ENCODE measurements around the gene MECR. TPM values are rescaled to one million over a fixed set of nuclear protein-coding genes. Genes with fewer than 3 reads are reported as not detected.

The MECR gene
- polyA plus RNA-seq, 1 experiment = 18.2 TPM

DNA sequence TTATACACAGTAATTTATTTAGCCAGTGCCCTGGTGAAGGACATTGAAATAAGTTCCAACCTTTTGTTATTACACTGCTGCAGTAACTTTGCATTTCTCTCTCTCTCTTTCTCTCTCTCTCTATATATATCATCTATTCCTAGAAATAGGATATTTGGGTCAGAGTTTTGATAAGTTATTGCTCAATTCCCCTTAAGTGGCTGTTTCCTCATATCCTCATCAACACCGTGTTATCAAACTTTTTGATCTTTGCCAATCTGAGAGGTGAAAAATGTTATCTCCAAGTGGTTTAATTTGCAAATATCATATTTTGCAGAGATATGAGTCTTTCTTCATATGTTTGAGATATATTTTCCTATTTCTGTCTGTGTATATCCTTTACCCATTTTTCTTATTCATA, 47.4 kb downstream of the MECR start:
- DNase-seq (ENCODE audit: low read depth, low spot score) = no peak
- Histone ChIP-seq H3K9me3 (ENCODE audit: control insufficient read depth, insufficient read depth, low read length) (no peaks in the 10 kb centered on the region; the same call in 1 of the 2 replicates), H3K27me3 (ENCODE audit: control insufficient read depth, insufficient read depth, low read length) (no peaks in the 10 kb centered on the region), H3K27ac (ENCODE audit: low read depth, low read length) (no peak overlapping the region), H3K4me3 (ENCODE audit: low read depth, low read length) (no peak overlapping the region)
- CTCF ChIA-PET = interaction anchor here (2.5 to 4.4 kb wide), 3 partner anchors 13 to 19 kb away, joined by 13 to 79 read pairs (median 42); no protein-coding TSS in a partner anchor
- TF ChIP-seq, protein P1, sequence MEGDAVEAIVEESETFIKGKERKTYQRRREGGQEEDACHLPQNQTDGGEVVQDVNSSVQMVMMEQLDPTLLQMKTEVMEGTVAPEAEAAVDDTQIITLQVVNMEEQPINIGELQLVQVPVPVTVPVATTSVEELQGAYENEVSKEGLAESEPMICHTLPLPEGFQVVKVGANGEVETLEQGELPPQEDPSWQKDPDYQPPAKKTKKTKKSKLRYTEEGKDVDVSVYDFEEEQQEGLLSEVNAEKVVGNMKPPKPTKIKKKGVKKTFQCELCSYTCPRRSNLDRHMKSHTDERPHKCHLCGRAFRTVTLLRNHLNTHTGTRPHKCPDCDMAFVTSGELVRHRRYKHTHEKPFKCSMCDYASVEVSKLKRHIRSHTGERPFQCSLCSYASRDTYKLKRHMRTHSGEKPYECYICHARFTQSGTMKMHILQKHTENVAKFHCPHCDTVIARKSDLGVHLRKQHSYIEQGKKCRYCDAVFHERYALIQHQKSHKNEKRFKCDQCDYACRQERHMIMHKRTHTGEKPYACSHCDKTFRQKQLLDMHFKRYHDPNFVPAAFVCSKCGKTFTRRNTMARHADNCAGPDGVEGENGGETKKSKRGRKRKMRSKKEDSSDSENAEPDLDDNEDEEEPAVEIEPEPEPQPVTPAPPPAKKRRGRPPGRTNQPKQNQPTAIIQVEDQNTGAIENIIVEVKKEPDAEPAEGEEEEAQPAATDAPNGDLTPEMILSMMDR (IDR thresholded peaks at IDR 0.05; ENCODE audit: low read depth, low read length) = no peak
- POLR2A ChIA-PET = interaction anchor here (0.7 kb wide), 1 partner anchor 307 kb away, joined by 5 read pairs; no protein-coding TSS in a partner anchor

DNA sequence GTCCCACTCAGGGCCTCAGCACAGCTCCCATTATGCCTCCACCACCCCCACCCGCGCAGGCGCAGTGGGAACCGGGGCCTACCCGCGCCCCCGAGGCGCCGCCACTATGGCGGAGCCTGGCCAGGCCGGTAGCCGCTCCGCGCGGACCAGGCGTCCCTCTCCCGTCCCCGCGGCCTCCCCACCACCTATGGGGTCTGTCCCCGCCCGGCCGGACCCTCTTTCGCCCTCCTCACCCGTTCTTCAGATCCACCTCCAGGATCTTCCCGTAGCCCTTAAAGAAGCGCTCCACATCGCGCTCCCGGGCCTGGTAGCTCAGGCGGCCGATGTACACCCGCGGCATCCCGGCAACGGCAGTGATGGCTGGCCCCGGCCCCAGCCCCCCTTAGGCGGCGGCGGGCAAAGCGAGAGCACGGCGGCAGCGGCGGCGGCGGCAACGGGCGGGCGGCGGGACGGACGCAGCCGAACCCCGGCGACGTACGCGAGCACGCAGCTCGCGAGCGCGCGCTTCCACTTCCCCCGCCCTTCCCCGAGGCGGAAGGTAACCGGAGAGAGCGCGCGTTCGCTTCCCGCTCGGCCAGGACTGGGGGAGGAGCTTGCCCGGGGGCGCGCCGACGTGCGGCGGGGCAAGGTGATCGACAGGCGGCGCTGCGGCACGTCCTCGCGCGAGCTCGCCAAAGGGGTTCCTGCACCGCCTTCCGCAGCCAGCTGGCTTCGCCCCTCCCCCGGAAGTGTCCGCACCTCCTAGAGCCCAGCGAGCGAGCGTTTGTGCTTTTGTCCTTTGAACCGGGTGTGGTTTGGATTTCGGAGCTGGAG, 49.1 kb downstream of the MECR start, which contains the start of gene SRSF4:
TSS of gene SRSF4 (minus strand) at position 488 of the 813 bp plus-strand sequence. CDS start at position 340, 148 bp downstream.
- Histone ChIP-seq H3K4me3 (ENCODE audit: low read depth, low read length) (peak within 1 kb of the TSS; percentile 89), H3K9me3 (ENCODE audit: control insufficient read depth, insufficient read depth, low read length) (no peaks in the 10 kb centered on the region; the same call in 1 of the 2 replicates), H3K27ac (ENCODE audit: low read depth, low read length) (peak within 1 kb of the TSS; percentile 98), H3K27me3 (ENCODE audit: control insufficient read depth, insufficient read depth, low read length) (no peaks in the 10 kb centered on the region)
- TF ChIP-seq, protein P1 (IDR thresholded peaks at IDR 0.05; ENCODE audit: low read depth, low read length) = peak; percentile 57
- POLR2A ChIA-PET = interaction anchor here (0.6 to 3.4 kb wide), 25 partner anchors 11 to 1537 kb away, joined by 3 to 37 read pairs (median 4); partner anchors contain the start of genes EPB41, RNU11, TAF12 and TMEM200B
- DNase-seq (ENCODE audit: low read depth, low spot score) = peak; percentile 97
- CTCF ChIA-PET = interaction anchor here (0.6 to 4.4 kb wide), 26 partner anchors 8 to 538 kb away, joined by 3 to 79 read pairs (median 4); partner anchors contain the start of genes TAF12, TMEM200B and YTHDF2

DNA sequence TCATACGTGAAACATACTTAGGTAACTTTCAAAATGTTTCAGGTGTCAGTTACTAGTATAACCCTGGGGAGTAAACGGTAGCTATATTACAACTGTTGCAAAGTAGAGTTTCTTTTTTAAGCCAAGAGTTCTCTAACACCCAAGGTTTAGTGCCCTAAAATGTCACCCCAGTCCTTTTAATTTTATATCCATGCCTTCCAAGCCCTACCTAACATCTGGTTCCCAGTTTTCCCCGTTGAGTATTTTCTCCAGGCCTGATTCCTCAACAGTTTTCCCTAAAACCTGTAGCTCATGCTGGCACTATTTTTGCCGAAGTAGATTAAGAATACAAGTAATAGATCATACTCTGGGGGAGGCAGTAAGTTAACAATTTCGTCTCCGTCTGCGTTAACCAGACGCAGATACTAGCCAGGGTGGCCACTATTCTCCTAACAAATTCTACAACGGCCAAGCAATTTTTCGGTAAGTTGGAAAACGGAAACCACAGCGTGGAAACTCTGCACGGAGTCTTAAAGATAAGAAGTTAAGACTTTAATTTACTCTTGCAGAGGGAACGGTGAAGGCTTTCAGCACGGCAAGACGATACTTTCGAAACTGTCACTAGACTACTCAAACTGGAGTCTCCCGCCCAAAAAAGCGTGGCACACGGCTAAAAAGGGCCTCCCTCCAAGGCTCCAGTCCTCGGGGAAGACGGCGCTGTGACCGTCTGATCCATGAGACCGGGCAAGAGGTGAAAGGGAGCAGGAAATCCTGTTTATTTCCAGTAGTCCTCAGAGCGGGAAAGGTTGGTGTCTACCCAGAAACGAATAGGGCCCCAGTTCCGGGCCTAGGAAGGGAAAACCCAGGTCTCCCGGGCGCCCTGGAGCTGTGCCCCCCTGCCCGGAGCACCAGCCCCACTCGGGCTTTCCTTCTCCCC, 50.0 kb downstream of the MECR start:
- Histone ChIP-seq H3K9me3 (ENCODE audit: control insufficient read depth, insufficient read depth, low read length) (no peaks in the 10 kb centered on the region; the same call in 1 of the 2 replicates), H3K4me3 (ENCODE audit: low read depth, low read length) (peak overlapping the region; percentile 89), H3K27me3 (ENCODE audit: control insufficient read depth, insufficient read depth, low read length) (no peaks in the 10 kb centered on the region), H3K27ac (ENCODE audit: low read depth, low read length) (peak overlapping the region; percentile 98)
- TF ChIP-seq, protein P1 (IDR thresholded peaks at IDR 0.05; ENCODE audit: low read depth, low read length) = no peak
- ChIA-PET POLR2A (interaction anchor here (0.6 to 3.4 kb wide), 21 partner anchors 13 to 1538 kb away, joined by 3 to 37 read pairs (median 4); partner anchors contain the start of genes RNU11, TAF12, TMEM200B and YTHDF2), CTCF (interaction anchor here (0.5 to 4.4 kb wide), 20 partner anchors 9 to 1623 kb away, joined by 3 to 79 read pairs (median 6); partner anchors contain the start of genes TAF12 and TMEM200B)
- no peak for DNase-seq (ENCODE audit: low read depth, low spot score)

DNA sequence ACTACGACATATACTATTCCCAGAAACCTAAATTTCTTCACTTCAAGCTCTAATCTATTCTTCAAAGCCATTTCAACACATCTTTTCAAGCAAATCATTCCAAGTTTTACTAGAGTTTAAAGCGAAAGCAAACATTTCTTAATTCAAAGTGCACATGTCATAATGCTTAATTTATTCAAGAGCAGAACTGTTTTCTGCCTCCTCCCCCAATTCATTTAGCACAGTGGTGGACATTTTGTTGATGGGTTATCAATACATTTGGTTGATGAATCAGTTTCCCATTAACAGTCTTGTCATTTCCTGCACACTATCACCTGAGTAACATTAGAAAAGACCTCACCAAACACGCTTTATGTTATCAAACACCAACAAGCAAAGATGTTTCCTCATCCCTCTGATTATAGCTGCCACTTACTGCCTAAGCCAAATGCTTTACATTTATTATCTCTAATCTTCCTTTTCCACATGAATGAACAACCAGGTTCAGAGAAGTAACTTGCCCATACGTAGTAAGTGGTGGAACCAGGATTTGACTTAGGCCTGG, 51.0 kb downstream of the MECR start:
- ChIA-PET POLR2A (interaction anchor here (0.7 to 3.4 kb wide), 2 partner anchors 12 to 55 kb away, joined by 3 to 23 read pairs; partner anchors contain the start of gene TMEM200B), CTCF (interaction anchor here (2.1 to 4.4 kb wide), 4 partner anchors 18 to 303 kb away, joined by 4 to 79 read pairs (median 9); partner anchors contain the start of gene TMEM200B)
- no peaks in the 10 kb centered on the region; the same call in 1 of the 2 replicates for H3K9me3 ChIP-seq (ENCODE audit: control insufficient read depth, insufficient read depth, low read length)
- no peaks in the 10 kb centered on the region for H3K27me3 ChIP-seq (ENCODE audit: control insufficient read depth, insufficient read depth, low read length)
- TF ChIP-seq, protein P1 (IDR thresholded peaks at IDR 0.05; ENCODE audit: low read depth, low read length) = no peak
- H3K4me3 ChIP-seq (ENCODE audit: low read depth, low read length) = peak overlapping the region; percentile 89
- DNase-seq (ENCODE audit: low read depth, low spot score) = no peak
- no peak overlapping the region for H3K27ac ChIP-seq (ENCODE audit: low read depth, low read length)
